GM19351 (cell line): Measurements from ENCODE around the gene S100A2.
"Not testable (repeated sequence)": the region's sequence is repeated elsewhere in the genome, so short reads cannot be mapped to it uniquely, and the experiment has no call there.

ENCODE experiments used
- ATAC-seq: cut with Tn5 transposase; IDR thresholded peaks from one replicate; pipeline ENCODE4 v1.9.1; 2021; ENCODE audit warnings: mild to moderate bottlenecking, moderate library complexity; ENCODE audit not compliant: unreplicated experiment

Gene S100A2

DNA sequence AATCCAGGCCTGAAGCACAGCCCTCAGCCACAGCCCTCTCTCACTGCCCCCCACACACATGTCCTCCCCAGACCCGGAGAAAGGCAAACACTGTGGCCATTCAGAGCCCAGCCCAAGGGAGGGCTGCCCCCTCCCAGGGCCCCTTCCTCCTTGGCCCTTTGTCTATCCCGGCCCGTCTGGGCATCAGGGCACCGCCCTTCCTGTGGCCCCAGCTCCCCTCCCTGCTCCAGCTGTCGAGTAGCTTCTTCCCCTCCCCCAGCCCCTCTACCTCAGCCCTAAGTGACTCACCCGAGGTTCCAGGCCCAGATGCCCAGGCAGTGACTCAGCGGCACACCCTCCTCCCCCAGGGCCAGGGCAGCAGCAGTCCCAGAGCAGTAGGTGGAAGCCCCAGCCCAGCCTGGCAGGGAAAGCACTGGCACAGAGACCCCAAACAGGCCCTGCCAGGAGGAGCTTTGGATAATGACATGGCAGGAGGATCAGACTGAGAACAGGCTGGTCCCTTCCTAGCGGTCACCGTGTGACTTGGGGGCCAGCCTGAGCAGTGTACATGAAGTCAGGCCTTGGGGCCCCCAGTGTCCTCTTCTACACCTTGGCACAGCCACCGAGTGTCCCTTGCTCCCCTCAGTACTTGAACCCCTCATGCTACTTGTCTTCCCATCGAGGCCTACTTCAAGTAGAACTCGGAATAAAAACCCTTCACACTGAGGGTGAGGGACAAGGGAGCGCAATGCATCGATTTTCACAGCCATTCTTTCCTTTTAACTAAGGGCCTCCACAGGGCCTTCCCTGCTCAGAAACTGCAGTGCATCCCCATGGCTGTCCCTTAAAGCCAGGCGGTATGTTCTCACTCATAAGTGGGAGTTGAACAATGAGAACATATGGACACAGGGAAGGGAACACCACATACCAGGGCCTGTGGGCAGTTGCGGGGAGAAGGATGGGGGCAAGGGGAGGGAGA, 1.0 kb upstream of the S100A2 start:
- ATAC-seq = no peak

DNA sequence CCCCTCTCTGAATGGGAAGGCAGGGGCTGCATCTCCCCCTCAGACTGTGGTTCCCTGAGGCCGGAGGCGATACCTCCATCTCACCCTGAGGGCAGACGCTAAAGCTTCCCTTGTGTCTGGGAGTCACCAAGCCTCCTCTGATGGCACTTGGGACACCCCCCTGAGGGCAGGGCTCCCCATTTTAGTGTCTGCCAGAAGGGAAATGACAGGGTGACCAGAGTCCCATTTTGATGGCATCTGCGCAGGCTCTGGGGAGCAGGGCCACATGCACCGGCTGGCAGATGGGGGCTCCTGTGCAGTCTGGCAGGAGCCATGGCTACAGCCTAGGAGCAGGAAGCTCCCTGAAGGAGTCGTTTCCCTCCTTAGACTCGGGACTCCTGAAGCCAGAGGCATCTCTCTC, 1.7 kb downstream of the S100A2 start:
- ATAC-seq = no peak

DNA sequence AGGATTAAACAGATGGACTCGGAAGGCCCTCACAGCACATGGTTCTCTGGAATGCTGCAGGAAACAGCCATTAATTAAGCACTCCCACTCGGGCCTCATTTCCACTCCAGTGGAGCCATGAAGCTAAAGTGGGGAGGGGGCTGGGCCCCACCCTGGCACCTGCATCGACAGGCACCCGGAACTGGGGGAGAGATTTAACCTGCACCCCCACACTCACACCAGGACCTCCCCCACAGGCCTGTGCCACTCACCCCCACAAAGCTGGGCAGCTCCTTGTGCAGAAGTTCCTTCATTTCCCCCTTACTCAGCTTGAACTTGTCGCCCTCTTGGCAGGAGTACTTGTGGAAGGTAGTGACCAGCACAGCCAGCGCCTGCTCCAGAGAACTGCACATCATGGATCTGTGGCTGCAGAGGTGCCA, 2.2 kb downstream of the S100A2 start:
- no peak for ATAC-seq

DNA sequence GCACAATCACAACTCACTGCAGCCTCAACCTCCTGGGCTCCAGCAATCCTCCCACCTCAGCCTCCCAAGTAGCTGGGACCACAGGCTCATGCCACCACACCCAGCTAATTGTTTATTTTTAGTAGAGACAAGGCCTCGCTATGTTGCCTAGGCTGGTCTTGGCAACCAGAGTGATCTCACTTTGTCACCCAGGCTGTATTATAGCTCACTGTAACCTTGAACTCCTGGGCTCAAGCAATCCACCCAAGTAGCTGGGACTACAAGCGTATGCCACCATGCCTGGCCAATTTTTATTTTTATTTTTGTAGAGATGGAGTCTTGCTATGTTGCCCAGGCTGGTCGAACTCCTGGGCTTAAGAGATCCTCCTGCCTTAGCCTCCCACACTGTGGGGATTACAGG, 3.6 kb downstream of the S100A2 start:
- ATAC-seq = not testable (repeated sequence)

DNA sequence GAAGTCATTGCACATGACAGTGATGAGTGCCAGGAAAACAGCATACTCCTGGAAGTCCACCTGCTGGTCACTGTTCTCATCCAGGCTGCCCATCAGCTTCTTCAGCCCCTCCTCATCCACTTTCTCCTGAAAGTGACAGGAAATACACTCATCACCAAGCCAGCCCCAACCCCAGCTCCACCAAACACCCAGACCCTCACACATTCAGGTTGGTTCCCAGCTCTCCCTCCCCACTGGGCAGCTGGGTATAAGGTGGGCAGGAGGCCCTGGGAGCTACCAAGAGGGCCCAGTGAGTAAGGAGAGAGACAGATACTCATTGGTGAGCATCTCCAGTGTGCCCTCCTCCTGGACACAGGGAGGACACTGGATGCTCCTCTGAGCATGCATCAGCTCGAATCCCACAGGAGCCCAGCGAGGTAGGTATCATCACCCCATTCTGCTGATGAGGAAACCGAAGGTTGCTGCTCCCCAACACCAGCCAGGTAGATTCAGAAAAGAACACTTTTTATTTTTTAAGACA, 4.1 kb downstream of the S100A2 start:
- no peak for ATAC-seq

DNA sequence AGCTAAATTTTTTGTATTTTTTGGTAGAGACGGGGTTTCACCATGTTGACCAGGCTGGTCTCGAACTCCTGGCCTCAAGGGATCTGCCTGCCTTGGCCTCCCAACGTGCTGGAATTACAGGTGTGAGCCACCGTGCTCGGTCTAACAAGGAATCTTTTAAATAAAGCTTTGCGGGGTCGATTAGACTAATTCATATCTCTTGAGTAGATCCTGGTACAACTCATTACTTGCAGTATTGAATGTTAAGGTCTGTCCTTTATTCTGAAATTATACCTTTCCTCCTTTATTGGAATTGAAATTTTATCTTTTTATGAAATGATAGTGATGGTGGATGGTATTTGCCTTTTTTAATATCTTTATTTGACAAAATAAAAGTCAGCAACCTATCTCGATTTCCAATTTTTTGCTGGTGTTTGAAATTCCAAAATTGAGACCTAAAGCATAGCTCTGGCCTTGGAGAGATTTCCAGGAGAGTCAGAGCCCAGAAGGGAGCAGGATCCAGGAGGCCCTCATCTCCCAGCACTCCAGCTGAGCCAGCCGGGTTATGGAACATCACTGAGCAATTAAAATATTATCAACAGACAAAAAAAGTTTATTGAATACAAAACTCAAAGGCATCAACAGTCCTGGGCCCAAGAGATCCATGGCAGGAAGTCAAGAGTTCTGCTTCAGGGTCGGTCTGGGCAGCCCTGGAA, 4.7 kb downstream of the S100A2 start:
- ATAC-seq = no peak

DNA sequence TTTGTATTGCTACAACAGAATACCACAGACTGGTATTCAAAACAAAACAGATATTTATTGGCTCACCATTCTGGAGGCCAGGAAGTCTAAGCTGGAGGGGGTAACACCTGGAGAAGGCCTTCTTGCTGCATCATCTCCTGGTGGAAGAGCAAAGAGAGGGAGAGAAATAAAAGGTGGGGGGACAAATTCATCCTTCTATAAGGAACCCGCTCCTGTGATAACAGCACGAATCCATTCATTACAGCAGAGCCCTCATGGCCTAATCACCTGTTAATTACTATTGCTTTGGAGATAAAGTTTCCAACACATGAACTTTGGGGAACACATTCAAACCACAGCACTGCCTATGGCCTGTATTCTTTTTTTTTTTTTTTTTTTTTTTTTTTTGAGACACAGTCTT, 5.4 kb downstream of the S100A2 start:
- no peak for ATAC-seq

DNA sequence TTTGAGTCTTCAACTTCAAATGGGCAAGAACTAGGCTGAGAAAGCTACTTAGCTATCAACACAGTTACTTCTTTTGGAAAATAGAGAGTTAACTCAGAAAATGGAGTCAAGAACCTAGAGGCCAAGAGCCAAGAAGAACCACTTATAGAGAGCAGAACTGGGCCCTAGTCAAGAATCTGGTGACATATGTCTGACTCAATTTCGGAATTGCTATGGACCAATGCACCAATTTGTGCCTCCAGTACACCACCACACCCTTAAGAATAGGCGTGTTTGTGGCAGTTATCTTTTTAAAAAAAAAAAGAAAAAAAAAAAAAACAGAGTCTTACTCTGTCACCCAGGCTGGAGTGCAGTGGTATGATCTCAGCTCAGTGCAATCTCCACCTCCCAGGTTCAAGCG, 7.8 kb downstream of the S100A2 start:
- no peak for ATAC-seq

DNA sequence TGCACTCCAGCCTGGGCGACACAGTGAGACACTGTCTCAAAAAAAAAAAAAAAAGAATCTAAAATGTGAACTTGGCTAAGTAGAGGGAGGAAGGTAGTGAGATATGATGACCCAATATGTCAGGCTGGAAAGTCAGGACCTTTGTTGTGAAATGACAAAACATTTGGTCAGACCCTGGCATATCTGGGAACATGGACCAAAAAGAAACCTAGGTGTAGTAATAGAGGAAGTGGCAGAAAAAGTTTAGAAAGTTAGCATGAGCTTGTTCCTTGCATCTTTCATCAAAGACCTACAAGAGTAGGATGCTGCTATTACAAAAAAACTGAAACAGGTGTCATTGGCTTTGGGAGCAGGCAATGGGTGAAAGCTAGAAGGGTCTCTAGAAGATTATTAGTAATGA, 9.3 kb downstream of the S100A2 start:
- no peak for ATAC-seq

DNA sequence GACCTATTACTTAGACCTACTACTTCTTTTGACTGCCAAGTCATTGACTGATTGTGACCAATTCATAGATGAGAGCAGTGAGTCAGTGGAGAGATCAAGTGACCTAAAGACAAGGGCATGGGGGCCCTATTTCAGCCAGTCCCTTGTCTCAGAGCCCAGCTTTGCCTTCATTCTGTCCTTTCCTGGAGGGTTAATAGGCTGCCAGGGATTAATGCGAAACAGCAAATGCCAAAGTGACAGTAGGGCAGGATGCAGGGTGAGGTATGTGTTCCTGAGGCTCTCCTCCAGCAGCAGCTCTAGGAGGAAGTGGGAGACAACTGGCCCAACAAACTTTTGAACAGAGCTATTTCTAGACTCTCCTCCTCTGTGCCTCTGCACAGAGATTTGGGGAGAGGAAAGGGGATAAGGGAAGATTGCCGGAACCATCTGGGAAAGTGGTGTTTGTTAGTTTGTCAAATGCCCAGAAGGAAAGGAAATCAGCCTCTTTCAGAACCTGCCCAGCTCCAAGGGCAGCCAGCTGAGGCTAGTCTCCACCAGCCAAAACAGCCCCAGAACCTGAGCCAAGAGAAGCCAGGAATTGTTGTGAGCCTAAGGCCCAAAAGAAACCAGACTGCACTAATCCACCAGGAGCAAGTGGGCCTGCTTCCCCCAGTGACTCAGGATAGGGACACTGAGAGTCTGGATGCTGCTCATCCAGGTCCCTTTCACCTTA, 11.7 kb downstream of the S100A2 start:
- ATAC-seq = no peak

DNA sequence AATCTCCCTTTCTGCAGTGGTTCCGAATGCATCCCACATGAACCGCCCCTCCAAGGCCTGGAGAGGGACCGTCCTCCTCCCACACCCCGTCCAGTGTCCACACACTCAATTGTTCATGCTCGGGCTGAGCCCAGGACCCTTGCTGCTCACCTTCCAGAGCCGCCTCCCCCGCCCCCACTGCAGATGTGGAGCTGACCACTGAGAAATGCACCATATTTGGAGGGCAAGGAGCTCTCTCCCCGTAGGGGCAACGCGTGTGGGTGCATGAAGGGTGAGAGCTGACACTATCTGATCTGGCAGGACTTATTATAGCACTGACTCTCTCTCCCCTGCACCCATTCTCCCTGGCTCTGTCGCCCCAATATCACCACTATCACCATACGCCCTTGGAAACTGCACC, 12.5 kb downstream of the S100A2 start:
- ATAC-seq = no peak

DNA sequence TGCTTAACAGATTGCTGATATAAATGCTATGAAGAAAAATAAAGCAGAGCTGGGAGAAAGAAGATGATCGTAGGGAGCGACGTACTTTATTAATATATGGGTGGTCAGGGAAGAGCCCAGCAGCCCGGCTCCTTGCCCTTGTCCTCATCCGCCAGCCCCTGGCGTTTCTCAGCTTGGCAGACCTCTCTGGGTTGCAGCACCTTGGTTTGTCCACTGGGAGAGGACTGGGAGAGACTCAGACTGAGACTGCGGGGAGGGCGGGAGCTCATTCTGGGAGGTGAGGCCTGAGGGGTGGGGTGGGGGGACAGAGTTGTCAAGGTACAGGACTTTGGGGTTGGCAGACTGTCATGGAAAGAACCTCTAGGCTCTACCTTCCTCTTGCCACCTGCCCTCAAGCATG, 13.3 kb downstream of the S100A2 start:
- no peak for ATAC-seq

DNA sequence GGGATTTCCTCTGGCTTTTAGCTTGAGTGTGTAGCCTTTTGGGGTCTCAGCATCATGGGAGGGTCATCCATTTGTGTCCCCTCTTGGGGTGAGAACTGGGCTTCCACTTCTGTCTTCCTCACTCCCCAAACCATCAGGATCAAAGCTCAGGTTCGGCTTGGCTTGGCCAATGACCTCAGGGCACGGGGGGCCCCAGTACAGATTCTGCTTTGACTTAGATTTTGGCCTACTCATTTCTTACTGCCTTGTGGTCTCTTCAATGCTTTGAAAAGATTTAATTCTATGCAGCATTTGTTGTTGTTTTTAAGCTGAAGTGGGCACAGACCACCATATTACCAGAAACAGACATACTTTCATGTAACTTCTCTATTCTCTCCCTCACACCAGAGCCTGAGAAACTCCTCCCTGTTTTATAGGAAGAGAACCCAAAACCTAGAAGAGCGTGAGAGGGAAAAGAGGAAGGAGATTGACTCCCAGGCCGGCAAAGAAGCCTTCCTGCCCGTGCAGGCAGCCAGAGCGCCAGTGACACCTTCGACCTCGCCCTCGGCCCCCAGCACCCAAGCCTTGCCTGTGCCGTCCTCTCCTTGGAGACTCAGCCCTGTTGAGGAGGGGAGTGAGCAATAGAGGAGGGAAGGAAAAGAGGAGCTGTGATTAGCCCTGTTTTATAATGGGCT, 14.7 kb downstream of the S100A2 start:
- no peak for ATAC-seq

DNA sequence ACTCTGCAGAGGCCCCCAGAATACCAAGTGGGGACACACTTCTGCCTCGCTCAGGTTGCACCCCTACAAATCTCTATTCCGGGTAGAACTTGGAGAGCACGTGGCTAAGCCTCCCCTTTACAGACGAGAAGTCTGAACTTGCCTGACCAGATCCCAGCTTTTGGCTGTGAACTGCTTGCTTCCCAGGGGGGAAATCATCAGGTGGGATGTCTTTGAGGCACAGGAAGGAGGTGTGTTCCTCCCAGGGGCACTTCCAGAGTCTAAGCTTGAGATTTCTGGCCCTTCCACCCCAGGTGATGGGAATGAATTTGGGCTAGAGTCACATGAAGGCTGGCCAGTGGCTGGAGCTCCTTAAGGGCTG, 15.3 kb downstream of the S100A2 start:
- no peak for ATAC-seq

DNA sequence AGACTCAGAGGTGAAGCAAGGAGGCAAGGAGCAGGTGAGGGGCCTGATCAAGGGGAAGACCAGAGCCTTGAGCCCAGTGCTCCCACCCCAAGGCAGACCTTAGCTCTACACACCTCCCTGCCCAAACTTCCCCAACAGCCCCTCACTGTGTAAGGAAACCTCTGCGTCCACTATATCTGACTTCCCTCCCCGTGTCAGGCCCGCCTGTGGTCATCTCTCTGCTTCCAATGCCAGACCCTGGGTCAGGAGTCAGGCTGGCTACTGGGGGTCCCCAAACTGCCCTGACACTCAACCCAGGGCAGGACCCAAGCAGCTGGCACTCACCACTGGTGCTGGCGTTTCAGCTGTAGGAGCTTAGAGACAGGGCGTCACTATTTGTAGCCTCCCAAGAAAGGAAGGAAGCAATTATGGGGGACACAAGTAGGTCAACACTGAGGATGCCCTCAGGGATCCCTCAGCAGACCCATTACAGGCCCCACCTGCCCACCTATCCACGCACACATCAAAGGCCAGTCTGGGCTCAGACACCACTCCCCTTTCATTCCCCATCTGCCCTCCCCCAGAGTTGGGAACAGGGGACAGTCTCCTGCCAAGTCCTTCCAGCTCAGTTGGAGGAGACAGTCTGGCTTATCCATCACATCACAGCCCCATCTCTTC, 15.8 kb downstream of the S100A2 start:
- ATAC-seq = no peak

DNA sequence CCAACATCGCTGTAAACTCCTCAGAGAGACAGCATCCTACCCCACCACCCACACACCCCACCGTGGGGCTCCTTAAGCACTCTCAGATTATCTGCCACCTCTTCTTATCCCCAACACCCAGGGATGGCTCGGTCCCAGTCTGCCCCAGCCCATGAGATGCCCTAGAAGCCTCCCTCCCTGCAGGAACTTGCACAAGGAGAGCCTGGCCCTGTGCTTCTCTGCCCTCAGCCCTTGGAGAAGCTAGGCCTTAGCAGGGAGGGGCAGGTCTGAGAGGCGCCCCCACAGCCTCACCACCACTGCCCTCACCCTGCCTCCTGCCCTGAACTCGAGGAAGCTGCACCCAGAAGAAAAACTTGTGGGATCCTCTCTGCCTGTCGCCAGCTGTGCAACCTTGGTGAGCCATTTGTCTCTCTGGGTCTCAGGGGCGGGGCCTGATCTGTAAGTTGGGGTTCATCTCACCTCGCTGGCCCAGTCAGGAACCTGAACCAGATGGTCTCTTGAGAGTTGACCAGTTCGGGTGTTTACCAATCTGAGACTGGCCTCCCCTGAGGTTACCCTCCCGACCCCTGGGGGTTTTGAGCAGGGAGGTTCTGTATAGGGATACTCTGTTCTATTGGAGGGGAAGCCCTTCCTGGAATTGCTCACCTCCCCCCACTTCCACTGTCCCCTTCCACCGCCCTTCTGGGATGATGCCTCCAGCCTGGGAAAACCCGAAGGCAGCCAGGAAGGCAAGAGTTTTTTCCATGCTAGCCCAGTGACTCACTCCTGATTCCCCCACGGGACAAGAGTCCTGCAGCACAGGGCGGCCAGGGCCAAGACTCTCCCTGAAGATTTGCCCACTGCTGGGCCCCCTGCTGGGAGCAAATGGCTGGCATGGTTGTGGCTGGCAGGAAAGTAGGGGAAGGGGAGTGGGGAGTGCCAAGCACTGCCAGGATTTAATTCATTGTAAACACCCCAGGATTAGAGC, 16.6 kb downstream of the S100A2 start, which contains the start of gene S100A3:
S100A3 (minus strand) TSS at position 537 of the 967 bp plus-strand sequence. CDS start 773 bp downstream, outside the sequence.
- no peak for ATAC-seq

DNA sequence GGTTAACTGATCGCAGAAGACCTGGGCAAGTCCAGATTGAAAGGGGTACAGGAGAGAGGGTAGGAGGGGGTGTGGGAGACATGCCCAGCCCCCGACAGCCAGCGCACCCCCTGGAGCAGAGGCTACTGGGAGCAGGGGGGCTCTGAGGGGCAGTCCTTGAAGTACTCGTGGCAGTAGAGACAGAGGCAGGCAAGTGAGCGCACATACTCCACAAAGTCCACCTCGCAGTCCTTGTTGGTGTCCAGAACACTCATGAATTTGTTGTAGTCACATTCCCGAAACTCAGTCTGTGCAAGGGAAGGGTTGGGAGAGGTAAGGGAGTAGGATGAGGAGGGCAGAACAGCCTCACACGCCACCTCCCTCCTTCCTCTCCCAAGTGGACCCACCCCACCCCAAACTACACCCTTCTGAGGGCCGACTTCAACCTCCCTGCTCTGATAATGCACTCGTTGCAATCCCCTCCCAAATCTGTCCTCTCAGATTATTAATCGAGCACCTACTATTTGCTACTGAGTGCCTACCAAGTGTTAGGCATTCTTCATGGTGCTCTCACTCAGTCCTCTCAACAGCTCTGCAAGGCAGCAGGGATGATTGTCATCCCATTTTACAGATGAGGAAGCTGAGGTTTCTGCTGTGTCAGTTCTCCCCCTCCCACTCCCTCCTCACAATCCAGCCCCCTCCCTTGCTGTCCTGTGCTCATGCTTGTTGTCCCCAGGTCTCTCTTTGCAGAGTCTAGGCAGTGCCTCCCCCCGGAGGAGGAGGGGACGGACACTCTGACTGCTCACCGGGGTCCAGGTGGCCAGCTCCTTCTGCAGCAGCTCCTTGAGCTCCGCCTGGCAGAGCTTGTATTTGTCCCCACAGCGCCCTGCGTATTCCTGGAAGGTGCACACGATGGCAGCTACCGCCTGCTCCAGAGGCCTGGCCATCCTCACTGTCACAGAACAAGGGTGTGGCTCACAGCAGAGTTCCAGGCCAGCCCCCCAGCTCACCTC, 17.8 kb downstream of the S100A2 start:
- ATAC-seq = no peak
